Panc1 (cell line): ENCODE measurements around the gene NIPBL. TPM values are rescaled to one million over a fixed set of nuclear protein-coding genes. Genes with fewer than 3 reads are reported as not detected.
"Not testable (repeated sequence)": the region's sequence is repeated elsewhere in the genome, so short reads cannot be mapped to it uniquely, and the experiment has no call there.

Experiments
- ATAC-seq: fragments of 200-7000 bp; cut with Tn5 transposase; 2 replicates; pipeline ENCODE4 v1.9.1; 2020; ENCODE audit warnings: mild to moderate bottlenecking, moderate library complexity
- BruUV-seq: library from RNA; stranded (reverse); fragments of 400-500 nt; replicated peaks from 2 replicates; lab custom pipeline; 2021; lab: Mats Ljungman, UMichigan
- CTCF ChIA-PET: fragments of 300-600 bp; sonication (Branson Sonifier 250); formaldehyde crosslinking; loops from one replicate; lab custom pipeline; 2022; ENCODE audit warnings: antibody characterized with exemption; lab: Charles Lee
- POLR2A ChIA-PET: fragments of 300-600 bp; sonication (Branson Sonifier 250); formaldehyde crosslinking; loops from one replicate; lab custom pipeline; 2022; ENCODE audit warnings: antibody characterized with exemption; lab: Charles Lee
- DNase-seq: peaks from one replicate; pipeline ENCODE4 v3.0.0-alpha.2; 2010; ENCODE audit warnings: low read depth, low spot score
- H3K27ac ChIP-seq: 2 replicates; pipeline ENCODE4 v1.5.1; 2011; ENCODE audit warnings: mild to moderate bottlenecking, low read length, inconsistent platforms
- H3K27me3 ChIP-seq: fragments of 200-500 bp; sonication (Bioruptor generic); 2 replicates; pipeline ENCODE4 v1.6.0; 2014; ENCODE audit warnings: low read length, inconsistent platforms; ENCODE audit not compliant: control insufficient read depth, insufficient read depth
- H3K36me3 ChIP-seq: fragments of 200-500 bp; sonication (Bioruptor generic); 2 replicates; pipeline ENCODE4 v1.5.1; 2014; ENCODE audit warnings: inconsistent platforms, mild to moderate bottlenecking, low read length, moderate library complexity; ENCODE audit not compliant: control insufficient read depth, insufficient read depth
- H3K4me1 ChIP-seq: 2 replicates; pipeline ENCODE4 v1.5.1; 2011; ENCODE audit warnings: inconsistent platforms, mild to moderate bottlenecking, low read length, moderate library complexity; ENCODE audit not compliant: control insufficient read depth, insufficient read depth
- H3K4me3 ChIP-seq, 2 experiments: 2 replicates each; pipeline ENCODE4 v1.5.1; 2011 to 2012; ENCODE audit warnings: low read depth in 2 of 2, low read length in 2 of 2, mild to moderate bottlenecking in 2 of 2, inconsistent platforms in 1 of 2, moderate library complexity in 1 of 2
- H3K9me3 ChIP-seq: fragments of 200-500 bp; sonication (Bioruptor generic); 2 replicates; pipeline ENCODE4 v1.5.1; 2014; ENCODE audit warnings: low read depth, mild to moderate bottlenecking, inconsistent platforms, low read length, moderate library complexity; ENCODE audit not compliant: control insufficient read depth, insufficient read depth
- POLR2AphosphoS5 ChIP-seq: IDR thresholded peaks from 2 replicates; pipeline ENCODE4 v1.6.1; 2012; ENCODE audit warnings: mild to moderate bottlenecking, low read depth, low read length, moderate library complexity
- SIN3A ChIP-seq: IDR thresholded peaks from 2 replicates; pipeline ENCODE4 v1.6.1; 2012; ENCODE audit warnings: low read depth, mild to moderate bottlenecking, low read length, moderate library complexity, borderline replicate concordance; ENCODE audit not compliant: insufficient read depth
- TCF7L2 ChIP-seq: IDR thresholded peaks from 2 replicates; pipeline ENCODE4 v1.6.1; 2011; ENCODE audit warnings: mild to moderate bottlenecking, low read depth, low read length, inconsistent platforms
- in situ Hi-C: cut with HindIII; loops from 2 replicates; pipeline ENCODE4 v1.10.0; 2016; ENCODE audit warnings: low sequenced_read_pairs, low pct_unique_long_range_greater_than_20kb
- intact Hi-C: fragments of 100-400 bp; cut with micrococcal nuclease; formaldehyde crosslinking; loops from one replicate; pipeline ENCODE4 v1.10.0; 2022; ENCODE audit not compliant: unreplicated experiment
- total RNA-seq: library from RNA; stranded (reverse); gene quantifications from one replicate; pipeline ENCODE4 v1.2.1, GENCODE V29; 2021; ENCODE audit not compliant: unreplicated experiment
- TF ChIP-seq, protein P1 (sequence below), 2 experiments: IDR thresholded peaks; 2 replicates each; pipeline ENCODE4 v1.6.1; 2011 to 2012; ENCODE audit warnings: low read depth in 2 of 2, control low read depth in 1 of 2, low read length in 1 of 2, mild to moderate bottlenecking in 1 of 2, moderate library complexity in 1 of 2; ENCODE audit not compliant: insufficient read depth in 1 of 2
- TF ChIP-seq, protein P2 (sequence below): fragments of 450-650 bp; IDR thresholded peaks from 2 replicates; pipeline ENCODE4 v1.5.1; 2017; ENCODE audit warnings: mild to moderate bottlenecking

The NIPBL gene
- total RNA-seq, 1 experiment from 2014 or later, result 41.6 TPM

- ATAC-seq, result no peak
- no TSS peak for BruUV-seq
- intact Hi-C loops (no loop called here), in situ Hi-C loops (no loop called here)
- Histone ChIP-seq H3K4me3 (no peak overlapping the region), H3K36me3 (no peaks in the 10 kb centered on the region), H3K27ac (no peak overlapping the region), H3K27me3 (no peaks in the 10 kb centered on the region), H3K4me1 (no peaks in the 10 kb centered on the region), H3K9me3 (no peaks in the 10 kb centered on the region)
- ChIA-PET CTCF (no interaction called here), POLR2A (interaction anchor here (0.6 kb wide), 1 partner anchor 1752 kb away, joined by 7 read pairs; no protein-coding TSS in a partner anchor)
- no peak for DNase-seq
- TF ChIP-seq SIN3A (no peak), POLR2AphosphoS5 (no peak), TCF7L2 (no peak)
- TF ChIP-seq, protein P1, sequence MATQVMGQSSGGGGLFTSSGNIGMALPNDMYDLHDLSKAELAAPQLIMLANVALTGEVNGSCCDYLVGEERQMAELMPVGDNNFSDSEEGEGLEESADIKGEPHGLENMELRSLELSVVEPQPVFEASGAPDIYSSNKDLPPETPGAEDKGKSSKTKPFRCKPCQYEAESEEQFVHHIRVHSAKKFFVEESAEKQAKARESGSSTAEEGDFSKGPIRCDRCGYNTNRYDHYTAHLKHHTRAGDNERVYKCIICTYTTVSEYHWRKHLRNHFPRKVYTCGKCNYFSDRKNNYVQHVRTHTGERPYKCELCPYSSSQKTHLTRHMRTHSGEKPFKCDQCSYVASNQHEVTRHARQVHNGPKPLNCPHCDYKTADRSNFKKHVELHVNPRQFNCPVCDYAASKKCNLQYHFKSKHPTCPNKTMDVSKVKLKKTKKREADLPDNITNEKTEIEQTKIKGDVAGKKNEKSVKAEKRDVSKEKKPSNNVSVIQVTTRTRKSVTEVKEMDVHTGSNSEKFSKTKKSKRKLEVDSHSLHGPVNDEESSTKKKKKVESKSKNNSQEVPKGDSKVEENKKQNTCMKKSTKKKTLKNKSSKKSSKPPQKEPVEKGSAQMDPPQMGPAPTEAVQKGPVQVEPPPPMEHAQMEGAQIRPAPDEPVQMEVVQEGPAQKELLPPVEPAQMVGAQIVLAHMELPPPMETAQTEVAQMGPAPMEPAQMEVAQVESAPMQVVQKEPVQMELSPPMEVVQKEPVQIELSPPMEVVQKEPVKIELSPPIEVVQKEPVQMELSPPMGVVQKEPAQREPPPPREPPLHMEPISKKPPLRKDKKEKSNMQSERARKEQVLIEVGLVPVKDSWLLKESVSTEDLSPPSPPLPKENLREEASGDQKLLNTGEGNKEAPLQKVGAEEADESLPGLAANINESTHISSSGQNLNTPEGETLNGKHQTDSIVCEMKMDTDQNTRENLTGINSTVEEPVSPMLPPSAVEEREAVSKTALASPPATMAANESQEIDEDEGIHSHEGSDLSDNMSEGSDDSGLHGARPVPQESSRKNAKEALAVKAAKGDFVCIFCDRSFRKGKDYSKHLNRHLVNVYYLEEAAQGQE (IDR thresholded peaks at IDR 0.05; ENCODE audit: insufficient read depth in 1 of 2, low read depth in 2 of 2, low read length in 1 of 2), result no peak
- TF ChIP-seq, protein P2, sequence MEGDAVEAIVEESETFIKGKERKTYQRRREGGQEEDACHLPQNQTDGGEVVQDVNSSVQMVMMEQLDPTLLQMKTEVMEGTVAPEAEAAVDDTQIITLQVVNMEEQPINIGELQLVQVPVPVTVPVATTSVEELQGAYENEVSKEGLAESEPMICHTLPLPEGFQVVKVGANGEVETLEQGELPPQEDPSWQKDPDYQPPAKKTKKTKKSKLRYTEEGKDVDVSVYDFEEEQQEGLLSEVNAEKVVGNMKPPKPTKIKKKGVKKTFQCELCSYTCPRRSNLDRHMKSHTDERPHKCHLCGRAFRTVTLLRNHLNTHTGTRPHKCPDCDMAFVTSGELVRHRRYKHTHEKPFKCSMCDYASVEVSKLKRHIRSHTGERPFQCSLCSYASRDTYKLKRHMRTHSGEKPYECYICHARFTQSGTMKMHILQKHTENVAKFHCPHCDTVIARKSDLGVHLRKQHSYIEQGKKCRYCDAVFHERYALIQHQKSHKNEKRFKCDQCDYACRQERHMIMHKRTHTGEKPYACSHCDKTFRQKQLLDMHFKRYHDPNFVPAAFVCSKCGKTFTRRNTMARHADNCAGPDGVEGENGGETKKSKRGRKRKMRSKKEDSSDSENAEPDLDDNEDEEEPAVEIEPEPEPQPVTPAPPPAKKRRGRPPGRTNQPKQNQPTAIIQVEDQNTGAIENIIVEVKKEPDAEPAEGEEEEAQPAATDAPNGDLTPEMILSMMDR, result no peak
These were observed 204.1 kb downstream of the NIPBL start for GRCh38 chr5:37080697-37081096.

GRCh38 chr5:37082977-37083376 lies 206.4 kb downstream of the NIPBL start:
- intact Hi-C loops, DNase-seq, ATAC-seq, BruUV-seq, in situ Hi-C loops, H3K27ac ChIP-seq, H3K36me3 ChIP-seq, H3K4me1 ChIP-seq, POLR2A ChIA-PET, H3K27me3 ChIP-seq, H3K9me3 ChIP-seq, CTCF ChIA-PET, H3K4me3 ChIP-seq: not testable (repeated sequence)

DNA sequence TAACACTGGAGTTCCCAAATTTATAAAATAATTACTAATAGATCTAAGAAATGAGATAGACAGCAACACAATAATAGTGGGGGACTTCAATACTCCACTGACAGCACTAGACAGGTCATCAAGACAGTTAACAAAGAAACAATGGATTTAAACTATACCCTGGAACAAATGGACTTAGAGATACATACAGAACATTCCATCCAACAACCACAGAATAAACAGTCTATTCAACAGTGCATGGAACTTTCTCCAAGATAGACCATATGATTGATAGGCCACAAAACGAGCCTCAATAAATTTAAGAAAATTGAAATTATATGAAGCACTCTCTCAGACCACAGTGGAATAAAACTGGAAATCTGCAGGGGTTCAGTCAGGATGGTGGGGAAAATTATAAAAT lies 209.5 kb downstream of the NIPBL start:
- H3K4me1 ChIP-seq, H3K4me3 ChIP-seq, H3K27ac ChIP-seq, H3K36me3 ChIP-seq, BruUV-seq, H3K27me3 ChIP-seq, POLR2A ChIA-PET, CTCF ChIA-PET, DNase-seq, ATAC-seq, in situ Hi-C loops, intact Hi-C loops, H3K9me3 ChIP-seq: not testable (repeated sequence)
